ENCODE data around the gene GRIN2A. TPM values are rescaled to one million over a fixed set of nuclear protein-coding genes. Genes with fewer than 3 reads are reported as not detected.

The GRIN2A gene
- total RNA-seq, 1 donor: 3.4 TPM

GRCh38 chr16:9821331-9821730 is 360.9 kb downstream of the GRIN2A start:
- no peak for DNase-seq (ENCODE audit: low read depth)
- TF ChIP-seq CTCF (IDR thresholded peaks at IDR 0.05; ENCODE audit: insufficient read depth, low read length): no peak
- no peak overlapping the region for H3K4me3 ChIP-seq (ENCODE audit: low read depth, low read length)

GRCh38 chr16:9820476-9821246 is 361.6 kb downstream of the GRIN2A start:
- no peak for DNase-seq (ENCODE audit: low read depth)
- no peak overlapping the region for H3K4me3 ChIP-seq (ENCODE audit: low read depth, low read length)
- TF ChIP-seq CTCF (IDR thresholded peaks at IDR 0.05; ENCODE audit: insufficient read depth, low read length): no peak

- no peak overlapping the region for H3K4me3 ChIP-seq (ENCODE audit: low read depth, low read length)
- no peak for DNase-seq (ENCODE audit: low read depth)
- TF ChIP-seq CTCF (IDR thresholded peaks at IDR 0.05; ENCODE audit: insufficient read depth, low read length): no peak
Measured at GRCh38 chr16:9818702-9819101, 363.5 kb downstream of the GRIN2A start.

GRCh38 chr16:9817586-9817985 is 364.6 kb downstream of the GRIN2A start:
- DNase-seq (ENCODE audit: low read depth): no peak
- no peak overlapping the region for H3K4me3 ChIP-seq (ENCODE audit: low read depth, low read length)
- no peak for TF ChIP-seq CTCF (IDR thresholded peaks at IDR 0.05; ENCODE audit: insufficient read depth, low read length)

GRCh38 chr16:9816644-9817043 is 365.6 kb downstream of the GRIN2A start:
- no peak for DNase-seq (ENCODE audit: low read depth)
- no peak for TF ChIP-seq CTCF (IDR thresholded peaks at IDR 0.05; ENCODE audit: insufficient read depth, low read length)
- H3K4me3 ChIP-seq (ENCODE audit: low read depth, low read length): no peak overlapping the region

- no peak for DNase-seq (ENCODE audit: low read depth)
- no peak for TF ChIP-seq CTCF (IDR thresholded peaks at IDR 0.05; ENCODE audit: insufficient read depth, low read length)
- H3K4me3 ChIP-seq (ENCODE audit: low read depth, low read length): no peak overlapping the region
Measured at GRCh38 chr16:9813665-9814064, 368.6 kb downstream of the GRIN2A start.

- no peak overlapping the region for H3K4me3 ChIP-seq (ENCODE audit: low read depth, low read length)
- DNase-seq (ENCODE audit: low read depth): no peak
- no peak for TF ChIP-seq CTCF (IDR thresholded peaks at IDR 0.05; ENCODE audit: insufficient read depth, low read length)
Measured at GRCh38 chr16:9808210-9808609, 374.0 kb downstream of the GRIN2A start.
